ENCODE results near the gene MICAL3. TPM values are rescaled to one million over a fixed set of nuclear protein-coding genes. Genes with fewer than 3 reads are reported as not detected.
"Not testable (repeated sequence)": the region's sequence is repeated elsewhere in the genome, so short reads cannot be mapped to it uniquely, and the experiment has no call there.

MICAL3 gene
- total and polyA plus RNA-seq, 7 donors, result 9.6 to 94.2 (median 35.0) TPM

DNA sequence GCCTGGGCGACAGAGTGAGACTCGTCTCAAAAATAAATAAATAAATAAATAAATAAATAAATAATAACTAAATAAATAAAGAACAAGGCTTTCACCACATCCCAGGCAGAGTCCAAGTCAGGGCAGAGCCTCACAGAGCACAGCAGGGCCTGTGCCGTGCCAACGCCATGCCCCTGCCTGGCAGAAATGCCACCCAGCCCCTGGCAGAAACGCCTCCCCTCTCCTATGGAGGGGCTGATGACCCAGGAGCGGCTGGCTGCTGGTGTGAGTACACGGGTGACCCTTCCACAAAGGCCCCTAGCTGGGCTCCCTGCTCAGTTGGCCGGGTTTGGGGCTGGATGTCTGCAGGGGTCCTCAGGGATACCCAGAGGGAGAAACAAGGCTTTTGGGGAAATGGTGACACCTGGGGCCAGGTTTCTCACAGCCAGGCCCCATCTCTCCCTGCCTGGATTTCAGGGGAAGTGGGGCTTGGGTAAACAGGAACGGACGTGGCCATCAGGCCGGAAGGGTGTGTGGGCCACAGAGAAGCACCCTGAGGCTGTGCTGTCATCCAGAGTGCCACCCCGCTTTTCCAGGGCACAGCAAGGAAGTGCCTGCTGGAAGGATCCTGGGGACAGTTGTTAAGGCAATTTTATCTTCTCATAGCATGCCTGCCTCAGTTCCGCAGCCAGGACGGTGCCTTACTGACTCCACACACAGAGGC, 255.2 kb downstream of the MICAL3 start:
- TF ChIP-seq, protein P1, sequence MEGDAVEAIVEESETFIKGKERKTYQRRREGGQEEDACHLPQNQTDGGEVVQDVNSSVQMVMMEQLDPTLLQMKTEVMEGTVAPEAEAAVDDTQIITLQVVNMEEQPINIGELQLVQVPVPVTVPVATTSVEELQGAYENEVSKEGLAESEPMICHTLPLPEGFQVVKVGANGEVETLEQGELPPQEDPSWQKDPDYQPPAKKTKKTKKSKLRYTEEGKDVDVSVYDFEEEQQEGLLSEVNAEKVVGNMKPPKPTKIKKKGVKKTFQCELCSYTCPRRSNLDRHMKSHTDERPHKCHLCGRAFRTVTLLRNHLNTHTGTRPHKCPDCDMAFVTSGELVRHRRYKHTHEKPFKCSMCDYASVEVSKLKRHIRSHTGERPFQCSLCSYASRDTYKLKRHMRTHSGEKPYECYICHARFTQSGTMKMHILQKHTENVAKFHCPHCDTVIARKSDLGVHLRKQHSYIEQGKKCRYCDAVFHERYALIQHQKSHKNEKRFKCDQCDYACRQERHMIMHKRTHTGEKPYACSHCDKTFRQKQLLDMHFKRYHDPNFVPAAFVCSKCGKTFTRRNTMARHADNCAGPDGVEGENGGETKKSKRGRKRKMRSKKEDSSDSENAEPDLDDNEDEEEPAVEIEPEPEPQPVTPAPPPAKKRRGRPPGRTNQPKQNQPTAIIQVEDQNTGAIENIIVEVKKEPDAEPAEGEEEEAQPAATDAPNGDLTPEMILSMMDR (IDR thresholded peaks at IDR 0.05), result no peak
- TF ChIP-seq EP300 (IDR thresholded peaks at IDR 0.05) (no peak), POLR2AphosphoS5 (IDR thresholded peaks at IDR 0.05) (no peak), POLR2A (IDR thresholded peaks at IDR 0.05) (no peak)
- no peak overlapping the region for H3K27ac ChIP-seq
- peaks cover 0 to 17% (median 13%) of the 10 kb centered on the region in 4 donors for H3K4me1 ChIP-seq
- H3K36me3 ChIP-seq, result no peaks in the 10 kb centered on the region
- no peak overlapping the region for H3K4me3 ChIP-seq
- no peaks in the 10 kb centered on the region for H3K27me3 ChIP-seq
- 68 to 80% methylated on average over 14 of the region's 14 CpGs for WGBS, 2 donors
- DNase-seq, result no peak
- intact Hi-C loops (cut with DNase I), result no loop called here
- H3K9me3 ChIP-seq, result no peaks in the 10 kb centered on the region

DNA sequence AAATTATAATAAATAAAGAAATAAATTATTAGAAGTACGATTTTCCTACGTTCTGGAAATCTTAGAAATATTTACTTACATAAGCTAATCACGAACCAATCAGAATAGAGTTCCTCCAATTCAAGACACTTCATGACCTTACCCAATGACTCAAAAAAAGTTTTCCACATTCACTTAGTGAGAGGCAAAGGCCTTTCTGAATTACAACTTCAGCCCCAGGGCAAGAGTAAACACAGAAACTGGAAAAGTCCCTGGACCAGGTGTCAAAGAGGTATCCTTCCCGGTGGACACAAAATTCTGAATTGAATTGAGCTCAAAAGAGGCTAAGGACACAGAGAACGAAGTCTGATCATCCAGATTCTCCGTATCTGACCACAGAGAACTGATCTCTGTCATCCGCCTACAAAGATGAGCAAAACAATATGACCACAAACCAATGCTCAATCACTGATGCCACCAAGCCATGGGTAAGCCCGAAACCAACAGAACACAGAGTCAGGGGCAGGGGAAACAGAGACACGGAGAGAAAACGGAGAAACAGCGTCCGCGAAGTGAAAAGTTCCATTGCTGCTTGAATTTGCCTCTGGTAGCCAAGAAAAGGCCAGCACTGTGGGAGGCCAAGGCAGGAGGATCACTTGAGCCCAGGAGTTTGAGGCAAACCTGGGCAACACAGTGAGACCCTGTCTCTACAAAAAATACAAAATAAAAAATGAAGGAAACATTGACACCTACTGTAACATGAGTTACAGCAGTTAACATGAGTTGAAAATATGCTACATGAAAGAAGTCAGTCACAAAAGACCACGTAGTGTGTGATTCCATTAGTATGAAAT, 256.9 kb downstream of the MICAL3 start:
- no peak overlapping the region for H3K27ac ChIP-seq
- intact Hi-C loops (cut with DNase I), result no loop called here
- DNase-seq, result no peak

DNA sequence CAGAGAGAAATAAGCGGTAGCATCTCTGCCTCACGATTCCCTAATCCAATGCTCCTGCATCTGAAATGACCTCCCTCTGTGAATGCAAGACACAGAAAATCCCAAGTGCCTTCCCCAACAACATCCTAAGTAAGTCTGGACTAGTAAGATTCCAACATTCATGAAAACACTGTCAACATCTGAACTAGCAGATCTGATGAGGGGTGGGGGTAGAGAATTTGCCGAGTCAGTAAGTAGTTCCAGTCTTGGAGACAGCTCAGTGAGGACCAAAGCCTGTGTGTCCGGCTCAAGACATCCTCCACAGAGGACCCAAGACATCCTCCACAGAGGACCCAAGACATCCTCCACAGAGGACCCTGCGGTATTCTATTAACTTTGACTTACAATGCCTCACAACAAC, 259.5 kb downstream of the MICAL3 start:
- H3K9me3 ChIP-seq; intact Hi-C loops (cut with DNase I); H3K4me3 ChIP-seq; H3K27me3 ChIP-seq; H3K36me3 ChIP-seq; H3K27ac ChIP-seq; H3K4me1 ChIP-seq; DNase-seq: not testable (repeated sequence)
- 86 to 94% methylated on average over 5 of the region's 5 CpGs for WGBS, 2 donors

More for the DNA sequence above, 256.9 kb downstream of the MICAL3 start:
- Histone ChIP-seq H3K27me3 (no peaks in the 10 kb centered on the region), H3K9me3 (no peaks in the 10 kb centered on the region), H3K36me3 (no peaks in the 10 kb centered on the region), H3K4me3 (no peak overlapping the region), H3K4me1 (peaks cover 0 to 3% (median under 1%) of the 10 kb centered on the region in 4 donors)
- WGBS, 2 donors, result 75 to 81% methylated on average over 14 of the region's 14 CpGs
- TF ChIP-seq EP300 (IDR thresholded peaks at IDR 0.05) (no peak), POLR2A (IDR thresholded peaks at IDR 0.05) (no peak), POLR2AphosphoS5 (IDR thresholded peaks at IDR 0.05) (no peak)
- TF ChIP-seq, protein P1 (IDR thresholded peaks at IDR 0.05), result no peak

DNA sequence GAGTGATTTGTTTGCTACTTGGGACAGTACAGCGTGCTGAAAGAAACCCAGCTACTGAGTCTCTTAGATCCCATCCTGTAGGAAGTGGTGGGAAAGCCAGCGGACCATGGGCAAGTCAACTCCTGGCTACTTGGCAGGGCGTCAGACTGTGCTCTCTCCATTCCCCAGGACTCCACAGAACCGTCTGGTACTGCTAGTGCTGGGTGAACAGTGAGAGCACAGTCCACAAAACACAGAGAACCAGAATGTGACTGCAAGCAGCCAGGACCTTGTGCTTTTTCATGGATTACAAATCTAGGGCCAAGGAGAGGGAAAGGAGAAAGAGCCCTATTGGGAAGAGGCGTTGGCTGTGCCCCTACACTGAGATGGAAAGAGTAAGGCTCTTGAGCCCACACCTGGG, 260.3 kb downstream of the MICAL3 start:
- no peaks in the 10 kb centered on the region for H3K27me3 ChIP-seq
- H3K9me3 ChIP-seq, result no peaks in the 10 kb centered on the region
- no peak for DNase-seq
- no peak overlapping the region for H3K4me3 ChIP-seq
- WGBS, 2 donors, result 85 to 89% methylated on average over 5 of the region's 5 CpGs
- intact Hi-C loops (cut with DNase I), result no loop called here
- H3K36me3 ChIP-seq, result no peaks in the 10 kb centered on the region
- H3K27ac ChIP-seq, result no peak overlapping the region
- no peak for TF ChIP-seq POLR2A (IDR thresholded peaks at IDR 0.05)
- TF ChIP-seq, protein P1 (IDR thresholded peaks at IDR 0.05), result no peak
- no peak for TF ChIP-seq EP300 (IDR thresholded peaks at IDR 0.05)
- no peak for TF ChIP-seq POLR2AphosphoS5 (IDR thresholded peaks at IDR 0.05)
- peaks cover 0 to 8% (median 4%) of the 10 kb centered on the region in 4 donors for H3K4me1 ChIP-seq

DNA sequence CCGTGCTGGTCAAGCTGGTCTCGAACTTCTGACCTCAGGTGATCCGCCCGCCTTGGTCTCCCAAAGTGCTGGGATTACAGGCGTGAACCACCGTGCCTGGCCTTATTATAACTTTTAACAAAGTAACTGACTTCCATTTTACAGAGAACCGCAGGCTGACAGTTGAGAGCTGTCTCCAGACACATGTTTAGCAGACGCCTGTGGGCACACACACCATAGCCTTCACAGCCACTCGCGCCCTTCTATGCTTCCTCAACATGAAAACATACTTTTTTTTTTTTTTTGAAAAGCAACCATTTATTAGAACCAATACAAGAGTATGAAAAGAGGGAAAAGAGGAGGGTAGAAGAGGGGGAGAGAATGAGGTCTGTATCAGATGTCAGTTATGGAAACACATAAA, 260.9 kb downstream of the MICAL3 start:
- H3K9me3 ChIP-seq; intact Hi-C loops (cut with DNase I); H3K27me3 ChIP-seq; DNase-seq; H3K4me3 ChIP-seq; H3K4me1 ChIP-seq; H3K36me3 ChIP-seq; H3K27ac ChIP-seq: not testable (repeated sequence)
- WGBS, 2 donors, result 67 to 92% methylated on average over 10 of the region's 10 CpGs
